Bronchial epithelial cell (primary cell): ENCODE results near the gene TNRC6C. TPM values are rescaled to one million over a fixed set of nuclear protein-coding genes. Genes with fewer than 3 reads are reported as not detected.

ENCODE experiments used
- DNase-seq: peaks from one replicate; pipeline ENCODE4 v3.0.0-alpha.2; 2010; ENCODE audit warnings: low read depth
- FAIRE-seq: peaks from 2 replicates; lab custom pipeline; 2011; peaks lifted over from hg19 to GRCh38; lab: Jason Lieb, UNC
- H3K27me3 ChIP-seq: 2 replicates; pipeline ENCODE4 v1.5.1; 2011; ENCODE audit warnings: low read length; ENCODE audit not compliant: control insufficient read depth, insufficient read depth
- H3K36me3 ChIP-seq: 2 replicates; pipeline ENCODE4 v1.5.1; 2011; ENCODE audit warnings: low read length; ENCODE audit not compliant: control insufficient read depth, insufficient read depth
- H3K4me3 ChIP-seq: 2 replicates; pipeline ENCODE4 v1.5.1; 2011; ENCODE audit warnings: mild to moderate bottlenecking, low read depth, low read length, control low read depth
- total RNA-seq: library from RNA; depleted of rRNA; stranded (reverse); fragments of >200 nt; gene quantifications from 2 replicates; pipeline ENCODE4 v1.2.1, GENCODE V29; 2014
- TF ChIP-seq, protein P1 (sequence below): IDR thresholded peaks from 2 replicates; pipeline ENCODE4 v1.5.1; 2011; ENCODE audit warnings: mild to moderate bottlenecking, moderate library complexity, low read length, control low read depth, inconsistent platforms; ENCODE audit not compliant: insufficient read depth, severe bottlenecking

The TNRC6C gene
- total RNA-seq, 1 donor from 2014 or later: 0.79 TPM

DNA sequence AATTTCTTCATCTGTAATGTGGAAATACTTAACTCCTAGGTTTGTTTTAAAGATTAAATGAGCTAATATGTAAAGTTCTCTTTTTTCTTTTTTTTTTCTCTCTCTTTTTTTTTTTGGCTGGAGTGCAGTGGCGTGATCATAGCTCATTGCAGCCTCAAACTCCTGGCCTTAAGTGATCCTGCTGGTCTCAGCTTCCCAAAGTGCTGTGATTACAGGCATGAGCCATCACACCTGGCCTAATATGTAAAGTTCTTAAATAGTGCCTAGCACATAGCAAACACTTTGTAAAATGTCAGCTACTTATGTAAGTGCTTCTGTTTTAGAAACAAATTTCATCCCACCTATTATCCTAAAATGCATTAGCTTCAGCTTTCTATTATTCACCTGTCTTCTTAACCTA is 130.0 kb downstream of the TNRC6C start:
- peaks cover 1% of the 10 kb centered on the region for H3K36me3 ChIP-seq
- no peak for FAIRE-seq

DNA sequence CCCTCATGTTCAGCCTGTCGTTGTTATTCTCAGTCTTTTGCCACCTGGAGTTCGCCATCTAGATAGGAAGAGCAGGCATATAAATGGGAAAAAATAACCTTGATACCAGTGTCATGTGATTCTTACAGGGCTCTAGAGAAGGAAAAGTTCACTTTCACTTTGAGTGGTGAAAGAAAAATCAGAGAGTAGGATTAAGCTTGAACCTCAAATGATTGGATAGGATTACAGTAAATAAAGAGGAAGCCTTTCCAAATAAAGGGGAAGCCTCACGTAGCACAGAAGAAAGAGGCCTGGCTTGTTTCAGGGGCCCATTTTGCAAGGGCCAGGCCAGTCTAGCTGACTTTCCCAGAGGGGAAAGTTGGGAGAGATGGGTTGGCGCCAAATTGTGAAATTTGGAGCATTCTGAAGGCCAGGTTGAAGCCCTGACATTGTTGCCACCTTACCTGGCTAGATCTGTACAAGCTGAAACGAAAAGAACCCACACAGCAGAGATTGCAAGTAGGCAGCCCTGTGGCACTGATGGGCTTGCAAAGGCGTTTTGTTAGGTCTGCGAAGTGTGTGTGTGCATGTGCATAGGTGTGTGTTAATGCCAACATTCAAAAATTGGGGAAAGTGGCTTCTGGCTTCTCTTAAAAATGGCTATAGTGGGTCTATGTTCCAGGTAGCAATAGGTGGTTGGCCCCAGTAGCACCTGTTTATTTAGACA is 131.2 kb downstream of the TNRC6C start:
- no peak for FAIRE-seq
- DNase-seq: no peak
- TF ChIP-seq, protein P1, sequence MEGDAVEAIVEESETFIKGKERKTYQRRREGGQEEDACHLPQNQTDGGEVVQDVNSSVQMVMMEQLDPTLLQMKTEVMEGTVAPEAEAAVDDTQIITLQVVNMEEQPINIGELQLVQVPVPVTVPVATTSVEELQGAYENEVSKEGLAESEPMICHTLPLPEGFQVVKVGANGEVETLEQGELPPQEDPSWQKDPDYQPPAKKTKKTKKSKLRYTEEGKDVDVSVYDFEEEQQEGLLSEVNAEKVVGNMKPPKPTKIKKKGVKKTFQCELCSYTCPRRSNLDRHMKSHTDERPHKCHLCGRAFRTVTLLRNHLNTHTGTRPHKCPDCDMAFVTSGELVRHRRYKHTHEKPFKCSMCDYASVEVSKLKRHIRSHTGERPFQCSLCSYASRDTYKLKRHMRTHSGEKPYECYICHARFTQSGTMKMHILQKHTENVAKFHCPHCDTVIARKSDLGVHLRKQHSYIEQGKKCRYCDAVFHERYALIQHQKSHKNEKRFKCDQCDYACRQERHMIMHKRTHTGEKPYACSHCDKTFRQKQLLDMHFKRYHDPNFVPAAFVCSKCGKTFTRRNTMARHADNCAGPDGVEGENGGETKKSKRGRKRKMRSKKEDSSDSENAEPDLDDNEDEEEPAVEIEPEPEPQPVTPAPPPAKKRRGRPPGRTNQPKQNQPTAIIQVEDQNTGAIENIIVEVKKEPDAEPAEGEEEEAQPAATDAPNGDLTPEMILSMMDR: no peak
- Histone ChIP-seq H3K36me3 (peaks cover 1% of the 10 kb centered on the region), H3K4me3 (no peak overlapping the region), H3K27me3 (no peaks in the 10 kb centered on the region)

More for the DNA sequence above, 130.0 kb downstream of the TNRC6C start:
- DNase-seq: no peak
- no peaks in the 10 kb centered on the region for H3K27me3 ChIP-seq
- TF ChIP-seq, protein P1: no peak
- H3K4me3 ChIP-seq: no peak overlapping the region

DNA sequence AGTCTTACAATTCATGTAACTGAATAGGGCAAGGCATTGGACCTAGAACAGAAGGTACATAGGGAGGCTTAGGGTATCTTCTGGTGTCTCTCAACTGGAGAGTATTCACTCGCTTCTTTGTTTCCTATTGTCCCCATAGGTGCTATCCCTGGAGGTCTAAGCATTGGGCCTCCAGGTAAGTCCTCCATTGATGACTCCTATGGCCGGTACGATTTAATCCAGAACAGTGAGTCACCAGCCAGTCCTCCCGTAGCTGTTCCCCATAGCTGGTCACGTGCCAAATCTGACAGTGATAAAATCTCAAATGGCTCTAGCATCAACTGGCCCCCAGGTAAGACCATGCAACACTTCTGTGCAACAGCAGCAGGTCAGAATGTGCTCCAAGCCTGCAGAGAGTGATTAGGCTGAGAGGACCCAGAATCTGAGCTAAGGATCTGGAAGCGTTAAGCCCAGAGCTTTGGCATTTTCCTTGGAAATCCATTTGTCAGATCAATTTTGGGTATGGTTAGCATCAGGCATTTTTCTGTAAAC is 134.4 kb downstream of the TNRC6C start:
- TF ChIP-seq, protein P1: no peak
- Histone ChIP-seq H3K36me3 (no peaks in the 10 kb centered on the region), H3K27me3 (no peaks in the 10 kb centered on the region), H3K4me3 (no peak overlapping the region)
- peak; percentile 18 for DNase-seq
- FAIRE-seq: peak; percentile 52

GRCh38 chr17:78095035-78095434 is 136.5 kb downstream of the TNRC6C start:
- TF ChIP-seq, protein P1: no peak
- H3K4me3 ChIP-seq: no peak overlapping the region
- no peak for DNase-seq
- peaks cover 1% of the 10 kb centered on the region for H3K36me3 ChIP-seq
- no peaks in the 10 kb centered on the region for H3K27me3 ChIP-seq
- no peak for FAIRE-seq

DNA sequence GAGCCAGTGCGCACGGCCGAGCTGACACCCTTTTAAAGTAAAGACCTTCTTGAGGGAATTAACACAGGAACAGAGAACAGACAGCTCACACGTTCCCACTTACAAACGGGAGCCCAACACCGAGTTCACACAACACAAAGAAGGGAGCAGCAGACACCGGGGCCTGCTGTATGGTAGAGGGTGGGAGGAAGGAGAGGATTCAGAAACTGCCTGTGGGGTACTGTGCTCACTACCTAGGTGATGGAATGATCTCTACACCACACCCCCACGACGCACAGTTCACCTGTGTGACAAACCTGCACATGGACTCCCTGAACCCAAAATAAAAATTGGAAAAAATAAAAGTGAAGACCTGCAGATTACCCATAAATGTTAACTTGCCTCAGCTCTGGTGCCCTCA is 137.6 kb downstream of the TNRC6C start:
- TF ChIP-seq, protein P1: no peak
- Histone ChIP-seq H3K36me3 (peaks cover 1% of the 10 kb centered on the region), H3K4me3 (no peak overlapping the region), H3K27me3 (no peaks in the 10 kb centered on the region)
- FAIRE-seq (no peak), DNase-seq (no peak)

- H3K36me3 ChIP-seq: peaks cover 1% of the 10 kb centered on the region
- DNase-seq (no peak), FAIRE-seq (no peak)
- TF ChIP-seq, protein P1: no peak
- H3K27me3 ChIP-seq: no peaks in the 10 kb centered on the region
- no peak overlapping the region for H3K4me3 ChIP-seq
Measured at GRCh38 chr17:78101112-78101511, 142.6 kb downstream of the TNRC6C start.
